Activated naive CD4-positive, alpha-beta T cell treated with anti-CD3 and anti-CD28 coated beads, Interleukin-2, amount 50 U/mL, for 72 hours (primary cell): ENCODE results near the gene MYEOV. TPM values are rescaled to one million over a fixed set of nuclear protein-coding genes. Genes with fewer than 3 reads are reported as not detected.

Source experiments
- ATAC-seq, 2 donors: fragments of 150-1000 bp; cut with Tn5 transposase; 2 replicates each; pipeline ENCODE4 v1.10.0; 2021; ENCODE audit warnings: mild to moderate bottlenecking in 2 of 2, moderate library complexity in 2 of 2
- DNase-seq, 2 donors: peaks; one replicate each; pipeline ENCODE4 v3.0.0; 2021 to 2022; ENCODE audit warnings: low spot score in 2 of 2
- H3K27ac Mint-ChIP-seq, 2 donors: one replicate each; pipeline ENCODE4 v1.8.0; 2022; ENCODE audit warnings: mild to moderate bottlenecking in 2 of 2, mixed read lengths in 2 of 2
- H3K36me3 Mint-ChIP-seq, 2 donors: one replicate each; pipeline ENCODE4 v1.8.0; 2022; ENCODE audit warnings: mixed read lengths in 2 of 2
- H3K9me3 Mint-ChIP-seq, 2 donors: one replicate each; pipeline ENCODE4 v1.8.0; 2022; ENCODE audit warnings: mixed read lengths in 2 of 2
- total RNA-seq, 2 donors: library from RNA; stranded (reverse); gene quantifications; one replicate each; pipeline ENCODE4 v1.2.3, GENCODE V29; 2022

The MYEOV gene
- total RNA-seq, 2 donors from 2014 or later, result not detected

DNA sequence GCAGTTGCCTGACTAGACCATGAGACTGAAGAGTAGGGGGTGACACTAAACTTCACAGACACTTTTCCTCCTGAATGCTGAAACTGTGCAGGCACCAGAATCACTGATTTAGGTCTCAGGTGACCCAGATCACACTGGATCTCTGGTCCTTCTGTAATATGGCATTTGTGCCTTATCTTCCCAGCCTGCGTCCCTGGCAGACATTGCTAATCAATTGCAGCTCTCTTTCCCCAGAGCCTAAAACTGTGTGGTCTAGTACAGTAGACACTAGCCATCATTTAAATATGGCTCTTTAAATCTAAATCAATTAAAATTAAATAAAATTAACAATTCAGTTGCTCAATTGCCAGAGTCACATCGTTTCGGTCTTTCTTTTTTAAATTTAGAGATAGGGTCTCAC, 17.8 kb upstream of the MYEOV start:
- H3K36me3 Mint-ChIP-seq, result no peaks in the 10 kb centered on the region
- DNase-seq (no peak), ATAC-seq (no peak)
- H3K27ac Mint-ChIP-seq, result no peak overlapping the region
- peaks cover 0 to 6% of the 10 kb centered on the region in 2 donors for H3K9me3 Mint-ChIP-seq

DNA sequence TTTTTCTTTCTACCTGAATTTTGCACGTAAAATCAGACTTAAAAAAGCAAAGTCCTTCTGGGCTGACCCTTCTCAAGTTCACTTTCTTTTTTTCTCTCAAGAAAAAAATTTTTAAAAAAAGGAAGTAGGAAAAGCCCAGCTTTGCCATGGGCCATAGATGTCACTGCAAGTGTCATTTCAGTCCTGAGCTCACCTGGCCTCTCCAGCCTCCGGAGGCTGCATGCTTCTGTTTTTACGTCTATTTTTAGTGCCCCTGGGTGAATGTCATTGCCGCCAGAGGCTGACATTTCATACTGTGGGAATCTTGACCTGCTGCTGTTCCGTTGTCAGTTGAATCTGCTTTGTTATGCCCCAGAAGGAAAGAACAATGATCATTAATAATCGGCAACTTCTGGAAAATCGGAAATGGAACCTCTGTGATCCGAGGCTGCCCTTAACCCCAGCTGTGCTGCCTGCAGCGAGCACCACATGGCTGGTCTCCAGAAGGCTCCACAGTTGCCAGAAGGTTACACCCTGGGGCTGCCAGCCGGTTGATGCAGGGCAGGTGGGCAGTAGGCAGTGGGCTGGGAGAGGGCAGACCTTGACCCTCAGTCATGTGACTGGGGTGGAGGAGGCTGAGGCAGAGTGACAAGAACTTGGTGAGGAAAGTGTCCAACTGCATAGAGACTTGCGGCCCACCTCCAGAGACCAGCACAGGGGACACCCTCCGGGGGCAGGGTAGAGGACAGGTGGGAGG, 16.7 kb upstream of the MYEOV start:
- DNase-seq (no peak), ATAC-seq (no peak)
- no peaks in the 10 kb centered on the region for H3K36me3 Mint-ChIP-seq
- peaks cover 0 to under 1% of the 10 kb centered on the region in 2 donors for H3K9me3 Mint-ChIP-seq
- H3K27ac Mint-ChIP-seq, result no peak overlapping the region

DNA sequence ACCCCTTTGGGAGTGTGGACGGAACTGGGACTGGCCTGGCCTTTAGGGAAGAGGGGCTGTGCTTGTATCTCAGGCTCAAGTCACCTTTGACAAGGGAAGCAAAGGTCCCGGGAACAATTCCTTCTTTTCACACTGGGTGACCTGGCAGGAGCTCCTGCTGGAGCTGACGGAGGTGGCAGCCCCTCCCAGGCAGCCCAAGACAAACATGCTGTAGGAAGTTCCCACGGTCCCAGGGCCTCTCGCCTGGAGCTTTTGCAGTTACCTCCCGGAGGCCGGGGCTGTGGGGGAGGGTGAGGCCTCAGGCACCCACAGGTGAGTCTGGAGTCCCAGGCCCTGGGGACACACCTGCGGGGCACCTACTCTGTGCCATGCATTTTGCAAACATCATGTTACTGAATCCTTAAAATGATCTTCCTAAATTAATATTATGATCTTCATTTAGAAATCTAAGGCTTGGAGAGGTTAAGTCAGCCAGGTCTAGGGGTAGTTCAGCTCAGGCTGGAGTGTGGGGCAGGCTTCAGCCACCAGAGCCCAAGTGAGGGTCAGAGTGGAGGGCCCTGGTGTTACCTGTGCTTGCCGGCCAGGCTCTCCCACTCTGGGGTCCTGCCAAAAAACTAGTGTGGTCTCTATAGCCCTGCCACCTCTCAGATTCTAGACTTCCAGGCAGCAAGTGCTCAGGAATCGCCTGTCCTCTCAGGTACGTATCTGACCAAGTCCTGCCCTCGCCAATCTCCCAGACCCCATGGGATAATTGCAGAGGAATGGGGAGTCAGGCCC, 15.7 kb upstream of the MYEOV start:
- Mint-ChIP-seq H3K9me3 (no peaks in the 10 kb centered on the region), H3K36me3 (no peaks in the 10 kb centered on the region), H3K27ac (no peak overlapping the region)
- ATAC-seq (no peak), DNase-seq (no peak)

DNA sequence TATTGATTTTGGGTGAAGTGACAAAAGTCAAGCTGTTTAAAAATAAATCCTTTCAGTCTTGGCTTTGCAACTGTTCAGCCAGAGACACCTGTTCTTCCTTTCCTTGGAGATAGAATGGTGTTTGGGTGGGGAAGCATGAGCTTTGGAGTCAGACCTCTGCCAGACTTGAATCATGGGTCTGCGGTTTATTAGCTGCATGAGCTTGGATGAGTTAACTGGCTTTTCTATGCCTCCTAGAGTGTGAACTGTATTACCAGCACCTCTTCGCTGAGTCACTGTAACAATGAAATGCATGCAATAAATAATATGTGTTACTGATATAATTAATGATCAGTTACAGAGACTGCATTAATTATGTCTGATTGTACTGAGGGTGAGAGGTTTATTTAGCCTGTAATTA, 13.5 kb upstream of the MYEOV start:
- no peak overlapping the region for H3K27ac Mint-ChIP-seq
- ATAC-seq, result no peak
- no peaks in the 10 kb centered on the region for H3K9me3 Mint-ChIP-seq
- no peak for DNase-seq
- no peaks in the 10 kb centered on the region for H3K36me3 Mint-ChIP-seq

DNA sequence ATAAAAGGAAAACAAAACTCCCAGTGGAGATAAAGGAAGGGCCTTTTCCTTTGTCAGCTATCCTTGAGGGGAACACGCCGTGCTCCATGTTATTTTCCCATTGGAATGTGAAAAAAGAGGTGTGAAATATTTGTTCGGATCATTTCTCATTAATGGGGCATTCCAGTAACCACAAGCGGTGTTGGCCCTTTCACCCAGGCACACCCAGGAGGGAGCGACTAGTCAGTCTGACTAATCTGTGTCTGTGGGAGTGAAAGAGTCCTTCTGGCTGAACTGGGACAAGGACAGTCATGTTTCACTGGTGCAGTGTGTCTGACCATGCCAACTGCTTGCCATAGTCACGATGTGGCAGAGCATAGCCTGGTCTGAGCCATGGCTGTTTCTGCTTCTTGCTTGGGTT, 13.0 kb upstream of the MYEOV start:
- Mint-ChIP-seq H3K36me3 (no peaks in the 10 kb centered on the region), H3K9me3 (no peaks in the 10 kb centered on the region), H3K27ac (no peak overlapping the region)
- DNase-seq (no peak), ATAC-seq (no peak)

DNA sequence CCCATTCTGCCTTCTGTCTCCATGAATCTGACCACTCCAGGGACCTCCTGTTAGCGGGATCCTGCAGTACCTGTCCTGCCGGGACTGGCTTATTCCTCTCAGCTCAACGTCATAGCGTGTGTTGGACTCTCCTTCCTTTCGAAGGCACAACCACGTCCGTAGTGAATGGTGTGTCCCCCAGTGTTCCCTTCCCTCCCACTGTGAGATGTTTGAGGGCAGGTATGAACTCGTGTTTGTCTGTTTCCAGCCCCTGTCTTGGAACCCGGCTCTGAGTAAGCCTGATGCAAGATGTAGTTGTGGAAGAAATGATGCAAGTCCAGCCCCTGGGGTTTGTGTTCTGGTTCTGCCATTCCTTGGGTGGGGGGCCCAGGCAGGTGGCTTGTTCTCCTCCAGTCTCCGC, 10.5 kb upstream of the MYEOV start:
- Mint-ChIP-seq H3K9me3 (no peaks in the 10 kb centered on the region), H3K27ac (no peak overlapping the region), H3K36me3 (no peaks in the 10 kb centered on the region)
- DNase-seq (no peak), ATAC-seq (no peak)

DNA sequence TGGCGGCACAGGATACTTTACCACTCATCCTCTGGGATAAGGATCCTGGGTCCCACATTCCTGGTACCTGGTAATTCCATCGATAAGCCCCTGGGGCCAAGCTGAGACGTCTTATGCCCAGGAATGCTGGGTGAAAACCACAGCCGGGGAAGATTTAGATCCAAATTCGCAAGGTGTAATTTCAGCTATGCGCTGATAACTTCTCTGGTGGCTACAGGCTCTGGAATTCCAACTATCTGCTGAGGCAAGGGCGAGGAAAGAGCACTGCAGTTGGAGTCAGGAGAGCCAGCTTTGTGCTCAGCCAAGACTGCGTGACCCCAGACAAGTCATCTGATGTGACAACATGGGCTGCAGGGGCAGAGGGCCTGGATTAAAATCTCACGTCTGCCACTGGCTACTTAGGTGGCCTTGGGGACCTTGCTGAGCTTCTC, 9.9 kb upstream of the MYEOV start:
- Mint-ChIP-seq H3K36me3 (no peaks in the 10 kb centered on the region), H3K9me3 (no peaks in the 10 kb centered on the region), H3K27ac (no peak overlapping the region)
- DNase-seq, result no peak
- ATAC-seq, result no peak

DNA sequence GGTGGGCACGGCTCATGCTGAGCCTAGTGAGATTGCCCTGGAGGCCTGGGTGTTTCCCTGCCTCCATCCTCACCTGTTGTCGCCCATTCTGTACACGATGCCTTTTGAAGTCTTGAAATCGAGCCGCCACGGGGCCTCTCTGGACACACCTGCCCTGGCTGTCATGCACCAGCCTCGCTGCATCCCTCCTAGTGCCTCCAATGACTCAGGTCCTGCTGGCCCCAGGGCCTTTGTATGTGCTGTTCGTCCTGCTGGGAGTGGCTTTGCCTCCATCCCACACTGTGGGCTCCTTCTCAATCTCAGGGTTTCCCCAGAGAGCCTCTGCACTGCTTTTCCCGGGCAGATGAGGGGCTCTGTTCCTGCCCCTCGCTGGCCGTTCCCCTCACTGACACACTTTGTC, 8.9 kb upstream of the MYEOV start:
- ATAC-seq (no peak), DNase-seq (no peak)

DNA sequence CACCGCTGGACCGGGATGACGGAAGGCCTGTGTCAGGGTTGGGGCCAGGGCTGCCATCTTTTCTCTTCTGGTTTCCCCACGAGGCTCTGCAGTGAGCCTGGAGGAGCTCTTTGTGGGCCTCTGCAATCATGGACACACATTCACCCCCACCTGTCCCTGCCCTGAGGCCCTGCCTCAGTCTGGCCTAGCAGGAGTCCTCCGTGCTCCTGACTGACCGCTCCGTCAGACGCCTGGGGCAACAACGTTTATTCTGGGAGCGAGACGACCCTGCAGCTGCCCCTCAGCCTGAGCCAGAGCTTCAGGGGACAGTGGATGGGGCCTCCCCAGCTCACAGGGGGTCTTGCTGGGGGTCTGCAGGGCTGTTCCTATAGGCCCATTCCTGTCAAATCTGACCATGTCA, 8.2 kb upstream of the MYEOV start:
- no peak overlapping the region for H3K27ac Mint-ChIP-seq
- no peaks in the 10 kb centered on the region for H3K36me3 Mint-ChIP-seq
- no peaks in the 10 kb centered on the region for H3K9me3 Mint-ChIP-seq
- ATAC-seq (no peak), DNase-seq (no peak)

More for the DNA sequence above, 8.9 kb upstream of the MYEOV start:
- Mint-ChIP-seq H3K9me3 (no peaks in the 10 kb centered on the region), H3K36me3 (no peaks in the 10 kb centered on the region), H3K27ac (no peak overlapping the region)

DNA sequence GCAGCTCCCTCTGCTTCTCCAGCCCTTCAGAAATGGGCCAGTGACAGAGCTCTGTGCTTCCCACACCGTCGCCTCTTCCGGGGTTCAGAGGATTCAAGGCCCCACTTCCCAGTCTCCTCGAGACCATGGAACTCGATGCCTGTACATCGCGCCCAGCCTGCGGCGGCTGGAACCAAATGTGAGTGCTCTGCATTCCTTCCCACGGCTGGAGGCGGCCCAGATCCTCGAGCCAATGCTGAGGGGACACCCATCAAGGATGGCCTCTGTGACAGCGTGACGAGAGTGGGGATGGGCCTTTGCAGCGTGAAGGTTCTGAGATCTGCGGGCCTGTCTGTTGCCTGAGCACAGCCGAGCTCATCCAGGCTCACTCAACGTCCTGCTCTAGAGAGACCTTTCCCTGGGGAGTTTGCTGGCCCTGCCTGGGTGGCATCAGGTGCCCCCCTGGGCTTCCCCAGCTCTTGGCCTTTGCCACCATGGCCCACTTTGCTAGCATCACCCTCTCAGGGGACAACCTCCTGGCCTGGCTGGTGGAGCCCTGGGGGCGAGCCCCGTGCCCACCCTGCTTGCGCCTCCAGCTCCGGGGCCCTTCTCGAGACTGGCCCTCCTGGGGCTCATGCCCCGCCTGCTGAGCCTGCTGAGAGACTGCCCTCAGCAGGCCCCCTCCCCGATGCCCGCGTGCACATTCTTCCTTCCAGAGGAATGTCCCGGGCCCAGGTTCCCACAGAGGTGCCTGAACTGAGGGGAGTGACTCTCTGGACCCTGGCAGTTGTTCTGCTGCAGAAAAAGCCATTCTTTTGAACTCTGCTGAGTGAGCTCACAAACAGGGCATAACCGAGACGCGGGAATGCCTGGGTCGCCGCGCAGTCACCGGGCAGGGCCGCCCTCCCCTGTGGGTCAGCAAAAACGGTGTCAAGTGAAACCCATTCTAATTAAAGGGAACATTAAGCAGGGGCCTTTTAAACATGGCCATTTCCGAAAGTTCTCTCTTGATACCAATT, 7.3 kb upstream of the MYEOV start:
- ATAC-seq, result no peak
- Mint-ChIP-seq H3K36me3 (no peaks in the 10 kb centered on the region), H3K9me3 (no peaks in the 10 kb centered on the region), H3K27ac (no peak overlapping the region)
- DNase-seq, result no peak

DNA sequence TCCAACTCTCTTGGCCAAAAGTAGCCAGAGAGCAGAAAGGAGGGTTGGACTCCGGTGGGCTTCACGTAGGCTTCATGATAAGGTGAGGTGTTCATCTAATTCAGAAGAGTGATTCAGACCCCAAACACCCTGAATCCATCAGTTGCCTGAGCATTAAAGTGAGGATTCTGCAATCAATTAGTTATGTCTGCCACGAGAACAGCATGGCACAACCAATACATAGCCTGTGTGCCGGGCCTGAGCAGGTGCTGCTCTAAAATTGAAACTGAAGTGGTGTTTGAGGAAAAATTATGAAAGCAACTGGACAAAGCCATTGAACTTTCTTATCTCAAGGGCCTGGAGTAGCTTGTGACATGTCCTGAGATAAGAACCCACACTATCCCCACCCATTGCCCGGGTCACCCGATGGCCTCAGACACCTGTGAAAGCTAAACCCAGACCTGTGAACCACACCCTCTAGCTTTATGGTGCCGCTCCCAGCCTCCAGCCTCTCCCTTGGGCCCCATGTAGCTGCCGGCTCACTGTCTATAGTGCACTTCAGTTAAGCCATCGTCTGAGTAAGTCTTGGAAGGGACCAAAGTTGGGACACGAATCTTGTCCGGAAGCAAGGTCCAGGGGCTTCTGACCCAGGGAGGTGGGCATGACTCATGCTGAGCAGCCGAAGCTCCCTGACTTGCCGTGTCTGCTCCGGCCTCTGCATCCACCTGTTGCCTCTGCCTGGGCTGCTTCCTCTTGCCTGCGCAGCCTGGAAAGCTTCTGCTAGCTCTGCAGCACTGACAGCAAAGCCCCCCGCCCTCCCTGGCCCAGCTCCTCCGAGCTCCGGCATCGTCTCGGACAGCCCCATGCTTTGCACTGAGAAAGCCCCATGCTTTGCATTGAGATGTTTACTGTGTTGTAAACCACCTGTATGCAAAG, 5.7 kb upstream of the MYEOV start:
- no peak for DNase-seq
- Mint-ChIP-seq H3K9me3 (no peaks in the 10 kb centered on the region), H3K36me3 (no peaks in the 10 kb centered on the region), H3K27ac (no peak overlapping the region)
- ATAC-seq, result no peak

DNA sequence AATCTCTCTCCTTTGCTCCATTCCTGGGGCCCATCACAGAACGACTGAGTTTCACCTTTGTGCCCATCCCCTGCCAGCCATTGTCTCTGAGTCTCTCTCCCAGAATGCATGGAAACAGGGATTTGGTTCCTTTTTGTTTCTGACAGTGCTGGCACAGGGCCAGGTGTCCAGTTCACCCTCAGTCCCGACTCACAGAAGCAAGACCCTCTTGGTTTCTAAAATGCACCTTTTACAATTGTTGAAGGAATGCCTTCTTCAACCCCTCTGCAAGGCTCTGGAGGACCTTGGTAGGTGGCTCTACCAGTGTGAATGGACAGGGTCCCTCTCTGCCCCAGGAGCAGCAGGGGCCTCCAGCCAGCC, 5.1 kb upstream of the MYEOV start:
- DNase-seq, result no peak
- Mint-ChIP-seq H3K9me3 (no peaks in the 10 kb centered on the region), H3K27ac (no peak overlapping the region), H3K36me3 (no peaks in the 10 kb centered on the region)
- no peak for ATAC-seq

DNA sequence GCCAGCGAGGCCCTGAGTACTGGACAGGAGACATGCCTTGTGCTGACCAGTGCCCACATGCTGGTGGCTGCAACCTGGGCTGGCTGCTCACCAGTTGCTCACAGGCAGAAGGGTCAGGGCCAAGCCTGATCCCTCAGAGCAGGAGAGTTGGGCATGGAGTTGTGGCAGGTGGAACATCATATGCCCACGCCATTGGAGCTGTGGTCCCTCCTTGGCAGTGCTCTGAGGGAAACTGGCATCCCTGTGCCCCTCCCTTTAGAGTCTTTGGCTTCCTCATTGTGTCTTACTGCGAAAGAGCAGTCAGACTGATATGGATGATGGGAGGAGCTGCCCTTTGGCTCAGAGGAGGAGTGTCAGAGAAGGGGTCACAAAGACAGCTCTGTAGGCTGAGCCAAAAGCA, 3.1 kb upstream of the MYEOV start:
- no peaks in the 10 kb centered on the region for H3K36me3 Mint-ChIP-seq
- no peaks in the 10 kb centered on the region for H3K9me3 Mint-ChIP-seq
- H3K27ac Mint-ChIP-seq, result no peak overlapping the region
- DNase-seq (no peak), ATAC-seq (no peak)

DNA sequence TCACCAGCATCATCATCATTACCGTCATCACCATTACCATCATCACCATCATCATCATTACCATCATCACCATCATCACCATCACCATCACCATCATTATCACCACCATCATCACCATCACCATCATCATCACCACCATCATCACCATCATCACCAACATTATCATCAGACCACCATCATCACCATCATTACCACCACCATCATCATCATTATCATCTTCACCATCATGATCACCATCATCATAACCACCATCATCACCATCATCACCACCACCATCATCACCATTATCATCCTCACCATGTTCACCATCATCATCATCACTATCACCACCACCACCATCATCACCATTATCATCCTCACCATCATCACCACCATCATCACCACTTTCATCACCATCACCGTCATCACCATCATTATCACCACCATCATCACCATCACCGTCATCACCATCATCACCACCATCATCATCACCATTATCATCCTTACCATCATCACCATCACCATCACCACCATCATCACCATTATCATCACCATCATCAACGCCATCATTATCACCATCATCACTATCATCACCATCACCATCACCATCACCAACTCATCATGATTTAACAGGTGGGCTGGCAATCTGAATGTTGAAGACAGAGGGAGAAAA, 2.4 kb upstream of the MYEOV start:
- DNase-seq (no peak), ATAC-seq (no peak)
- Mint-ChIP-seq H3K9me3 (no peaks in the 10 kb centered on the region), H3K36me3 (no peaks in the 10 kb centered on the region), H3K27ac (no peak overlapping the region)

DNA sequence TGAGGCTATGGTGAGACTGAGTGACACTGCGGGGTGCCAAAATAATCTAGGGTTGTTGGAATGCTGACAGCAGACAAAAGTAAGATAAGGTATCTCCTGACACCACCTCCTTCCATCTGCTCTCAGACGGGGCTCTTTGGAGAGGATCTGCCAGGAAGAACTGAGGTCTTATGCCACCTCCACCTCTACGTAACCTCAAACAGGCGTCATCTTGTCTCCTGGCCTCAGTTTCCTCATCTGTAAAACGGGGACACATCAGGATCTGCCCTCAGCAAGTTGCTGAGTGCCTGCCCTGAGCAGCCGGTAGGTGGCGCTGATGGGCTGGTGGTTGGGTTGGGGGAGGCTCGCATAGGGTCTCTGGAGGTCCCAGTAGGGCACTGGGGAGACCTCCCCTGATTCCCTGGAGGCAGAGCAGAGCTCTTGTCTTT, 1.7 kb upstream of the MYEOV start:
- Mint-ChIP-seq H3K27ac (no peak overlapping the region), H3K36me3 (no peaks in the 10 kb centered on the region), H3K9me3 (no peaks in the 10 kb centered on the region)
- ATAC-seq (no peak), DNase-seq (peak in 1 of 2 donors; percentile 60)

DNA sequence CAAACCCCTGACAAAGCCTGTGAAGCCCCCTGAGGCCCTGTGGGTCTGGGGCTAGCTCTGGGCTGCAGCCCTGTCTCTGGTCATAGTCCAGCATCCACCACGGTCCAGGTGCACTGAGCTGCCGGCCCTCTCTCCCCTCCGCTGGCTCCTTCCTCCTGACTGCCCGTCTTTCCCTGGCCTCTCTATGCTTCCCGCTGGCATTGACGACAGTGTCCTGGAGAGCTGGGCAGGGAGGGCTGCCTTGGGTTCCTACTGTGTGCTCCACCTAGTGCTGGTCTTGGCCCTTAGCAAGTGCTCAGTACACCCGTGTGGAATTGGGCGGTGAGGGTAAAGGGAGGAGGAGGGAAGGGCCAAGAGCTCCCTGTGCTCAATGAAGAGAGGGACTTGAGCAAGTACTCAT, 868 bp upstream of the MYEOV start:
- ATAC-seq (no peak), DNase-seq (no peak)
- H3K36me3 Mint-ChIP-seq, result no peaks in the 10 kb centered on the region
- no peaks in the 10 kb centered on the region for H3K9me3 Mint-ChIP-seq
- H3K27ac Mint-ChIP-seq, result no peak overlapping the region
